Heart right ventricle (tissue), 16 donors: Measurements from ENCODE around the gene ERGIC1. TPM values are rescaled to one million over a fixed set of nuclear protein-coding genes. Genes with fewer than 3 reads are reported as not detected.

ENCODE experiments used
- ATAC-seq, 8 donors: fragments of 200-7000 bp; cut with Tn5 transposase; one replicate each; pipeline ENCODE4 v1.9.1; 2020; ENCODE audit warnings: mild to moderate bottlenecking in 8 of 8, moderate library complexity in 8 of 8, moderate number of reproducible peaks in 1 of 8
- DNase-seq, 2 donors: peaks; one replicate each; pipeline ENCODE4 v3.0.0-alpha.2; 2020
- H3K27ac ChIP-seq, 10 donors: fragments of 200-600 bp; sonication (generic) in 2 of 10; one replicate each; pipeline versions ENCODE4 v1.5.0 to v1.8.0; 2020 to 2022; ENCODE audit warnings: mild to moderate bottlenecking in 3 of 10
- H3K27me3 ChIP-seq, 7 donors: fragments of 200-600 bp; one replicate each; pipeline ENCODE4 v1.8.0; 2021 to 2022; ENCODE audit warnings: mild to moderate bottlenecking in 2 of 7
- H3K36me3 ChIP-seq, 9 donors: fragments of 200-600 bp; sonication (generic) in 1 of 9; one replicate each; pipeline versions ENCODE4 v1.5.0 to v1.8.0; 2020 to 2022; ENCODE audit warnings: mild to moderate bottlenecking in 2 of 9
- H3K4me1 ChIP-seq, 9 donors: fragments of 200-600 bp; sonication (generic) in 1 of 9; one replicate each; pipeline versions ENCODE4 v1.5.0 to v1.8.0; 2020 to 2022; ENCODE audit warnings: mild to moderate bottlenecking in 4 of 9
- H3K4me3 ChIP-seq, 10 donors: fragments of 200-600 bp; sonication (generic) in 2 of 10; one replicate each; pipeline versions ENCODE4 v1.5.0 to v1.8.0; 2020 to 2022; ENCODE audit warnings: mild to moderate bottlenecking in 7 of 10, moderate library complexity in 2 of 10
- H3K9me3 ChIP-seq, 11 donors: fragments of 200-600 bp in 10 of 11; sonication (generic) in 2 of 11; one replicate each; pipeline versions ENCODE4 v1.5.0 to v1.8.0; 2013 to 2022; ENCODE audit warnings: mild to moderate bottlenecking in 2 of 11, control low read depth in 1 of 11, moderate library complexity in 1 of 11
- WGBS, 2 donors: extraction: QIAGEN DNeasy Blood & Tissue Kit; methylation state at CpG; one replicate each; pipeline ENCODE4 v1.1.7; 2013; ENCODE audit warnings: inconsistent platforms in 1 of 2; 5-methylcytosine and 5-hydroxymethylcytosine counted together
- intact Hi-C, 10 donors: fragments of 100-400 bp; cut with DNase I; formaldehyde crosslinking; loops; one replicate each; pipeline versions ENCODE4 v1.11.1 to v1.14.2; 2022
- polyA plus RNA-seq, 2 donors: library from polyadenylated mRNA; stranded (reverse); fragments of 200-250 nt; gene quantifications; one replicate each; pipeline ENCODE4 v1.2.3, GENCODE V29; 2013
- total RNA-seq, 10 donors: library from RNA; stranded (reverse); fragmentation: NEBNext Ultra II Directional in 3 of 10; extraction: Animal tissue kit (Norgen Biotek cat#: 25700) in 3 of 10; gene quantifications; one replicate each; pipeline versions ENCODE4 v1.2.1 to v1.2.4, GENCODE V29; 2021 to 2023
- TF ChIP-seq, protein P1 (sequence below), 9 donors: fragments of 200-600 bp; sonication (generic) in 2 of 9; IDR thresholded peaks; one replicate each; pipeline versions ENCODE4 v1.5.0 to v1.8.0; 2021 to 2022; ENCODE audit warnings: antibody characterized with exemption in 9 of 9, mild to moderate bottlenecking in 5 of 9, moderate library complexity in 1 of 9
- donor health status: Arrhythmogenic right ventricular cardiomyopathy.
- donor health status: ischemic (EF 13 %, LVEDD 7.1; RV severe dilation, severe dysfunction).
- donor health status: healthy with polysubstance abuse.
- donor health status: DM: no; HTN: yes; CAD: no.
- donor health status: DM: no; HTN: no; CAD: no.
- donor health status: ischemic (EF 25% LVEDD 6.9; RV normal size, moderate dysfunction).
- donor health status: ischemic (EF 25% LVEDD 5.7; RV mildly dilated, moderate dysfunction).
- donor health status: healthy.
- donor health status: DM: yes; HTN: yes; CAD: no.
- donor health status: Ischemic cardiomyopathy.
- donor health status: ischemic (EF 35%, LVEDD 5.7; RV mildly dilated, moderate dysfunction).
- donor health status: nonischemic (EF 11% LVEDD 7.7; RV severe dilation, severe dysfunction).
- donor health status: DM: yes; HTN: yes; CAD: no.
- donor health status: PGD.
- donor health status: ischemic (EF 29% LVEDD 5.4; RV normal size, mild dysfunction).
- donor health status: nonischemic (EF 23%, LVEDD 6.1; RV moderate dilation, normal function).

Gene ERGIC1
- total and polyA plus RNA-seq, 12 donors = 48.0 to 91.9 (median 72.5) TPM

DNA sequence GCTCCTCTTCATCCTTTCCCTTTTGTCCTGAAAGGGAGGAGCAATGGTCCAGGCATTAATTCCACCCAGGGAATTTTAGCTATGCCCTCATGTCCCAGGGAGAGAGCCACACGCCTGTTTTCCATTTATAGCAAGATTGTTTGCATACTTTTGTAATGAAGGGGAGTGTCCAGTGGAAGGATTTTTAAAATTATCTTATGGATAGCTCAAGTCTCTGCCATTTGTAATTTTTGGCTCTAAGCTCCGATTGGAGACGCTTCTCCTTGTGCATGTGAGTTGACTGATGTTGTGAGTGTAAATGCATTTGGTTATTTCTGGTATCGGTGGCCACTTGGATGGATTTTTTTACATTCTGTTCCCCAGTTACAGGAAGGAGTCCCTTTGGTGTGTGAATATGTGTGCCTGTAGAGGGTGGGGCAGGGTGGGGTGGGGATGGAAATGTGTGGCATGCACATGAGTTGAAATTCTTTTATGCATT is 118.0 kb downstream of the ERGIC1 start:
- intact Hi-C loops = no loop called here
- ATAC-seq (peak in 4 of 8 donors; percentile 7 to 47 (median 22)), DNase-seq (no peak)
- Histone ChIP-seq H3K4me1 (peaks cover 0 to 11% (median 0%) of the 10 kb centered on the region in 9 donors), H3K4me3 (no peak overlapping the region), H3K27ac (peak overlapping the region in 3 of 10 donors; percentile 21 to 34 (median 33)), H3K36me3 (peaks cover 0 to 39% (median 0%) of the 10 kb centered on the region in 9 donors), H3K27me3 (no peaks in the 10 kb centered on the region), H3K9me3 (no peaks in the 10 kb centered on the region)
- TF ChIP-seq, protein P1, sequence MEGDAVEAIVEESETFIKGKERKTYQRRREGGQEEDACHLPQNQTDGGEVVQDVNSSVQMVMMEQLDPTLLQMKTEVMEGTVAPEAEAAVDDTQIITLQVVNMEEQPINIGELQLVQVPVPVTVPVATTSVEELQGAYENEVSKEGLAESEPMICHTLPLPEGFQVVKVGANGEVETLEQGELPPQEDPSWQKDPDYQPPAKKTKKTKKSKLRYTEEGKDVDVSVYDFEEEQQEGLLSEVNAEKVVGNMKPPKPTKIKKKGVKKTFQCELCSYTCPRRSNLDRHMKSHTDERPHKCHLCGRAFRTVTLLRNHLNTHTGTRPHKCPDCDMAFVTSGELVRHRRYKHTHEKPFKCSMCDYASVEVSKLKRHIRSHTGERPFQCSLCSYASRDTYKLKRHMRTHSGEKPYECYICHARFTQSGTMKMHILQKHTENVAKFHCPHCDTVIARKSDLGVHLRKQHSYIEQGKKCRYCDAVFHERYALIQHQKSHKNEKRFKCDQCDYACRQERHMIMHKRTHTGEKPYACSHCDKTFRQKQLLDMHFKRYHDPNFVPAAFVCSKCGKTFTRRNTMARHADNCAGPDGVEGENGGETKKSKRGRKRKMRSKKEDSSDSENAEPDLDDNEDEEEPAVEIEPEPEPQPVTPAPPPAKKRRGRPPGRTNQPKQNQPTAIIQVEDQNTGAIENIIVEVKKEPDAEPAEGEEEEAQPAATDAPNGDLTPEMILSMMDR (IDR thresholded peaks at IDR 0.05) = no peak
- 46 to 55% methylated on average over 4 of the region's 4 CpGs for WGBS, 2 donors

DNA sequence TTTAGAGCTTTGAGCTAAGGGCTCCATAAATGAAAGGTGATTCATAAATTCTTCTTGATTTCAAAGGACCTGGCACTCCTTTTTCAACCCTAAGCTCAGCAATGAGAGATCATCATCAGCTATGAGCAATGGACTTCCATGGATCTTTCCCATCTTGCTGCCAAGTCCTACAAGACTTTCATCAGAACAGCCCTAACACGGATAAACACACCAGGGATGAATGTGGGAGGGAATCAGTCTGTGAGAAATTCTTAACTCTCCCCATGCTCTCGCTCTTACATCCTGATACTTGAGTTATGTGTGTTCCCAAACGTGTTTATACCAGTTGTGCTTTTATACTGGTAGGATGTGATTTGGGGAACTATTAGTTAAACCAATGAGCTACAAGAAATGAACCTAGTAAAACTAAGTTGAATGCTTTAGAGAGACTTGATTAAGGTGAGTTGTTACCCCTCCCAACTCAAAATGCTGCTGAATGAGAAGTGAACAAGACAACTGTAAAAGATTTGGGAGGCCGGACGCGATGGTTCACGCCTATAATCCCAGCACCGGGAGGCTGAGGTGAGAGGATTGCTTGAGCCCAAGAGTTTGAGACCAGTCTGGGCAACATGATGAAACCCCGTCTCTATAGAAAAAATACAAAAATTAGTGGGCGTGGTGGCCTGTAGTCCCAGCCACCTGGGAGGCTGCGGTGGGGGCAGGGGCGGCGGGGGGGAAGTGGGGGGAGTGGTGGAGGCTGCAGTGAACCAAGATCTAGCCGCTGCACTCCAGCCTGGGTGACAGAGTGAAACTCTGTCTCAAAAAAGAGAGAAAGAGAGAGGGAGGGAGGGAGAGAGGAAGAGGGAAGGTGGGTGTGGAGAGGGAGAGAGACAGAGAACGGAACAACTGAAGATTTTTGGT is 120.0 kb downstream of the ERGIC1 start:
- Histone ChIP-seq H3K36me3 (peaks cover 0 to 22% (median 0%) of the 10 kb centered on the region in 9 donors), H3K4me3 (no peak overlapping the region), H3K27me3 (no peaks in the 10 kb centered on the region), H3K27ac (no peak overlapping the region), H3K4me1 (peaks cover 0 to 22% (median 6%) of the 10 kb centered on the region in 9 donors), H3K9me3 (no peaks in the 10 kb centered on the region)
- ATAC-seq (no peak), DNase-seq (no peak)
- TF ChIP-seq, protein P1 (IDR thresholded peaks at IDR 0.05) = no peak
- intact Hi-C loops = no loop called here
- 62 to 69% methylated on average over 15 of the region's 15 CpGs for WGBS, 2 donors

DNA sequence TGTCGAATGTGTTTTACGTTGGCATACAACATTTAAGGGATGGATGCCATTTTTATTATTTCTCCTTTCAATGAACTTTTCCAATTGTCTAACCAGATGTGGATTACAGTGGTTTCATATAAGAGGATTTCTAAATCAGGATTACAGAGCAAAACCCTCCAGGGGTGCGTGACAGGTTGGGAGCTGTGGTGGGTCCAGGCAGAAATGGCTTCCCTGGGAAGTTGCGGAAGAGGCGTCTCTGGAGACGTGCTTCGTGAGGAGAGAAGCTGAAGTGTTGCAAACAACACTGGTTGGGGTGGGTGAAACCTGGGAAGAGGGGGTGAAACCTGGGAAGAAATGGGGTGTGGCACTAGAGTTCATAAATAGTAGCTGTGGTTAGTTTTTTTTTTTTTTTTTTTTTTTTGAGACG is 120.7 kb downstream of the ERGIC1 start:
- Histone ChIP-seq H3K36me3 (peaks cover 0 to 17% (median 0%) of the 10 kb centered on the region in 9 donors), H3K27ac (no peak overlapping the region), H3K4me1 (peaks cover 0 to 23% (median 8%) of the 10 kb centered on the region in 9 donors), H3K4me3 (no peak overlapping the region), H3K9me3 (no peaks in the 10 kb centered on the region), H3K27me3 (no peaks in the 10 kb centered on the region)
- intact Hi-C loops = no loop called here
- WGBS, 2 donors = 85 to 87% methylated on average over 8 of the region's 8 CpGs
- DNase-seq (no peak), ATAC-seq (no peak)
- TF ChIP-seq, protein P1 (IDR thresholded peaks at IDR 0.05) = no peak

DNA sequence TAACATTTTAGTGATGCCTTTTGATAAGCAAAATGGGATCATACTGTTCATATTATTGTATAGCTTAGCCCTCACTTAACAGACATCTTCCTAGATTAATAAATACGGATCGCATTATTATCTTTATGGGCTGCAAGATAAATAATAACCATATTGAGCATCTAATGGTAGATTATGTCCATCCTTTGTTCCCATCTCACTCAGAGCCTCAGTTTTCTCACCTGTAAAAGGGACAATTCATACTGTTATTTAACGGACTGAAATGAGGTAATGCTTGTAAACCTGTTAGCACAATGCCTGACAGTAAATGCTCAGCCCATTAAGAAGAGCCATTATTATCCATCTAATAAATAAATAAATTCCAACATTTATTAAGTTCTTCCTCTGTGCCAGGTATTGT is 122.2 kb downstream of the ERGIC1 start:
- ATAC-seq = no peak
- Histone ChIP-seq H3K36me3 (peaks cover 0 to 13% (median 0%) of the 10 kb centered on the region in 9 donors), H3K27me3 (no peaks in the 10 kb centered on the region), H3K27ac (no peak overlapping the region), H3K9me3 (no peaks in the 10 kb centered on the region), H3K4me3 (no peak overlapping the region), H3K4me1 (peaks cover 3 to 38% (median 14%) of the 10 kb centered on the region in 9 donors)
- intact Hi-C loops = no loop called here
- DNase-seq = no peak
- WGBS, 2 donors = 87 to 88% methylated on average over 3 of the region's 3 CpGs
- TF ChIP-seq, protein P1 (IDR thresholded peaks at IDR 0.05) = no peak
